Bronchial epithelial cell (primary cell): ENCODE measurements around the gene RNF166. TPM values are rescaled to one million over a fixed set of nuclear protein-coding genes. Genes with fewer than 3 reads are reported as not detected.

Source experiments
- DNase-seq: peaks from one replicate; pipeline ENCODE4 v3.0.0-alpha.2; 2010; ENCODE audit warnings: low read depth
- FAIRE-seq: peaks from 2 replicates; lab custom pipeline; 2011; peaks lifted over from hg19 to GRCh38; lab: Jason Lieb, UNC
- H3K27me3 ChIP-seq: 2 replicates; pipeline ENCODE4 v1.5.1; 2011; ENCODE audit warnings: low read length; ENCODE audit not compliant: control insufficient read depth, insufficient read depth
- H3K36me3 ChIP-seq: 2 replicates; pipeline ENCODE4 v1.5.1; 2011; ENCODE audit warnings: low read length; ENCODE audit not compliant: control insufficient read depth, insufficient read depth
- H3K4me3 ChIP-seq: 2 replicates; pipeline ENCODE4 v1.5.1; 2011; ENCODE audit warnings: mild to moderate bottlenecking, low read depth, low read length, control low read depth
- CTCF ChIP-seq: IDR thresholded peaks from 2 replicates; pipeline ENCODE4 v1.5.1; 2011; ENCODE audit warnings: mild to moderate bottlenecking, moderate library complexity, low read length, control low read depth, inconsistent platforms; ENCODE audit not compliant: insufficient read depth, severe bottlenecking
- total RNA-seq: library from RNA; depleted of rRNA; stranded (reverse); fragments of >200 nt; gene quantifications from 2 replicates; pipeline ENCODE4 v1.2.1, GENCODE V29; 2014

The RNF166 gene
- total RNA-seq, 1 donor from 2014 or later = 9.7 TPM

- Histone ChIP-seq H3K4me3 (no peak overlapping the region), H3K36me3 (peaks cover 17% of the 10 kb centered on the region), H3K27me3 (no peaks in the 10 kb centered on the region)
- no peak for TF ChIP-seq CTCF
- FAIRE-seq (no peak), DNase-seq (no peak)
These were observed 40.3 kb upstream of the RNF166 start for GRCh38 chr16:88746506-88746905.

GRCh38 chr16:88744577-88745521, 38.6 kb upstream of the RNF166 start:
- DNase-seq (no peak), FAIRE-seq (no peak)
- no peak for TF ChIP-seq CTCF
- no peaks in the 10 kb centered on the region for H3K27me3 ChIP-seq
- H3K4me3 ChIP-seq = no peak overlapping the region
- H3K36me3 ChIP-seq = peaks cover 24% of the 10 kb centered on the region

- TF ChIP-seq CTCF = peak; percentile 94
- H3K36me3 ChIP-seq = peaks cover 23% of the 10 kb centered on the region
- FAIRE-seq (peak; percentile 50), DNase-seq (peak; percentile 43)
- H3K27me3 ChIP-seq = no peaks in the 10 kb centered on the region
- no peak overlapping the region for H3K4me3 ChIP-seq
These were observed 37.7 kb upstream of the RNF166 start for GRCh38 chr16:88743693-88744576.

GRCh38 chr16:88742896-88743605, 36.8 kb upstream of the RNF166 start:
- Histone ChIP-seq H3K36me3 (peaks cover 25% of the 10 kb centered on the region), H3K4me3 (no peak overlapping the region), H3K27me3 (no peaks in the 10 kb centered on the region)
- TF ChIP-seq CTCF = no peak
- no peak for FAIRE-seq
- no peak for DNase-seq

GRCh38 chr16:88741368-88741767, 35.2 kb upstream of the RNF166 start:
- FAIRE-seq (no peak), DNase-seq (no peak)
- no peaks in the 10 kb centered on the region for H3K27me3 ChIP-seq
- peaks cover 30% of the 10 kb centered on the region for H3K36me3 ChIP-seq
- no peak overlapping the region for H3K4me3 ChIP-seq
- no peak for TF ChIP-seq CTCF
